IMR-90 (cell line): ENCODE results near the gene PSMC3. TPM values are rescaled to one million over a fixed set of nuclear protein-coding genes. Genes with fewer than 3 reads are reported as not detected.

ENCODE experiments used
- ATAC-seq: fragments of 200-7000 bp; cut with Tn5 transposase; 2 replicates; pipeline ENCODE4 v1.9.1; 2020; ENCODE audit warnings: low read depth, mild to moderate bottlenecking, moderate library complexity
- BruUV-seq: library from RNA; stranded (reverse); fragments of 400-500 nt; replicated peaks from 2 replicates; lab custom pipeline; 2021; lab: Mats Ljungman, UMichigan
- CTCF ChIA-PET: fragments of 300-600 bp; formaldehyde crosslinking; extraction: SDS; loops from one replicate; lab custom pipeline; 2021; ENCODE audit warnings: antibody characterized with exemption; lab: Yijun Ruan, JAX
- POLR2A ChIA-PET: fragments of 300-600 bp; sonication (Branson Sonifier 250); formaldehyde crosslinking; loops from one replicate; lab custom pipeline; 2022; ENCODE audit warnings: antibody characterized with exemption; ENCODE audit not compliant: unreplicated experiment; lab: Charles Lee
- DNase-seq: peaks from one replicate; pipeline ENCODE4 v3.0.0; 2013
- H2AFZ ChIP-seq: replicated peaks from 2 replicates; pipeline ENCODE3; 2013; ENCODE audit warnings: low read length, mild to moderate bottlenecking; ENCODE audit not compliant: poor library complexity
- H2AK5ac ChIP-seq: 2 replicates; pipeline ENCODE4 v1.6.1; 2013; ENCODE audit warnings: low read depth, low read length, inconsistent platforms
- H2AK9ac ChIP-seq: replicated peaks from 2 replicates; pipeline ENCODE3; 2013; ENCODE audit warnings: mild to moderate bottlenecking, low read depth, low read length, moderate library complexity; ENCODE audit not compliant: poor library complexity
- H2BK120ac ChIP-seq: 2 replicates; pipeline ENCODE4 v1.6.1; 2013; ENCODE audit warnings: low read depth, low read length, inconsistent platforms
- H2BK15ac ChIP-seq: 3 replicates; pipeline ENCODE4 v1.6.1; 2013; ENCODE audit warnings: low read depth, low read length, inconsistent platforms
- H2BK20ac ChIP-seq: 2 replicates; pipeline ENCODE4 v1.6.1; 2013; ENCODE audit warnings: low read depth, mild to moderate bottlenecking, inconsistent platforms, low read length, moderate library complexity
- H2BK5ac ChIP-seq: 2 replicates; pipeline ENCODE4 v1.6.1; 2013; ENCODE audit warnings: mild to moderate bottlenecking, low read depth, low read length, inconsistent platforms; ENCODE audit not compliant: poor library complexity, severe bottlenecking
- H3K14ac ChIP-seq: replicated peaks from 2 replicates; pipeline ENCODE4 v1.6.1; 2013; ENCODE audit warnings: low read depth, low read length, inconsistent platforms
- H3K18ac ChIP-seq: 2 replicates; pipeline ENCODE4 v1.6.1; 2013; ENCODE audit warnings: low read depth, low read length, control low read depth
- H3K23ac ChIP-seq: 2 replicates; pipeline ENCODE4 v1.6.1; 2013; ENCODE audit warnings: low read depth, low read length, inconsistent platforms
- H3K27ac ChIP-seq: 2 replicates; pipeline ENCODE4 v1.5.1; 2013; ENCODE audit warnings: mild to moderate bottlenecking, control low read depth, low read length; ENCODE audit not compliant: insufficient read depth
- H3K27me3 ChIP-seq: 2 replicates; pipeline ENCODE4 v1.6.1; 2013; ENCODE audit warnings: low read length; ENCODE audit not compliant: control insufficient read depth, insufficient read depth
- H3K36me3 ChIP-seq: 2 replicates; pipeline ENCODE4 v1.6.1; 2013; ENCODE audit warnings: low read length, mixed read lengths; ENCODE audit not compliant: control insufficient read depth, insufficient read depth
- H3K4ac ChIP-seq: 2 replicates; pipeline ENCODE4 v1.6.1; 2013; ENCODE audit warnings: low read depth, low read length, inconsistent platforms
- H3K4me1 ChIP-seq: 2 replicates; pipeline ENCODE4 v1.6.1; 2013; ENCODE audit warnings: low read length, mixed read lengths; ENCODE audit not compliant: control insufficient read depth, insufficient read depth
- H3K4me2 ChIP-seq: 2 replicates; pipeline ENCODE4 v1.6.1; 2013; ENCODE audit warnings: low read depth, mild to moderate bottlenecking, control low read depth, low read length, moderate library complexity
- H3K4me3 ChIP-seq: 2 replicates; pipeline ENCODE4 v1.5.1; 2013; ENCODE audit warnings: low read depth, mild to moderate bottlenecking, control low read depth, low read length, moderate library complexity; ENCODE audit not compliant: insufficient read depth
- H3K56ac ChIP-seq: 2 replicates; pipeline ENCODE4 v1.6.1; 2013; ENCODE audit warnings: low read length, inconsistent platforms; ENCODE audit not compliant: insufficient read depth; ENCODE audit errors: extremely low read depth
- H3K79me1 ChIP-seq, 2 experiments: 2 replicates each; pipeline ENCODE4 v1.6.1; 2013; ENCODE audit warnings: low read length in 2 of 2, inconsistent platforms in 1 of 2, low read depth in 1 of 2
- H3K9ac ChIP-seq: 2 replicates; pipeline ENCODE4 v1.6.1; 2013; ENCODE audit warnings: low read depth, low read length, control low read depth
- H3K9me1 ChIP-seq: 2 replicates; pipeline ENCODE4 v1.6.1; 2013; ENCODE audit warnings: low read length, inconsistent platforms; ENCODE audit not compliant: insufficient read depth
- H3K9me3 ChIP-seq: 2 replicates; pipeline ENCODE4 v1.6.1; 2013; ENCODE audit warnings: low read length; ENCODE audit not compliant: control insufficient read depth, insufficient read depth
- H4K20me1 ChIP-seq: 2 replicates; pipeline ENCODE4 v1.6.1; 2013; ENCODE audit warnings: low read length, inconsistent platforms; ENCODE audit not compliant: insufficient read depth
- H4K5ac ChIP-seq: 2 replicates; pipeline ENCODE4 v1.6.1; 2013; ENCODE audit warnings: mild to moderate bottlenecking, low read depth, low read length, control low read depth
- H4K8ac ChIP-seq, 2 experiments: 2 replicates each; pipeline ENCODE4 v1.6.1; 2013; ENCODE audit warnings: low read depth in 2 of 2, low read length in 2 of 2, control low read depth in 1 of 2, inconsistent platforms in 1 of 2
- H4K91ac ChIP-seq: 2 replicates; pipeline ENCODE4 v1.6.1; 2013; ENCODE audit warnings: low read depth, low read length, inconsistent platforms; ENCODE audit not compliant: insufficient read depth
- MAZ ChIP-seq: IDR thresholded peaks from 2 replicates; pipeline ENCODE4 v1.6.1; 2012; ENCODE audit warnings: low read depth, mild to moderate bottlenecking, low read length, improper control_type of control experiment, moderate library complexity, borderline replicate concordance
- POLR2A ChIP-seq: IDR thresholded peaks from 2 replicates; pipeline ENCODE4 v1.6.1; 2012; ENCODE audit warnings: mild to moderate bottlenecking, low read depth, low read length
- RCOR1 ChIP-seq: IDR thresholded peaks from 2 replicates; pipeline ENCODE4 v1.6.1; 2012; ENCODE audit warnings: mild to moderate bottlenecking, low read length, improper control_type of control experiment; ENCODE audit not compliant: insufficient replicate concordance
- WGBS, 2 experiments: methylation state at CpG; one replicate each; pipeline versions ENCODE4 v1.1.5 to v1.1.7; 2013; ENCODE audit warnings: missing lambda C conversion rate in 2 of 2; ENCODE audit not compliant: insufficient read length in 1 of 2; ENCODE audit errors: extremely low coverage in 2 of 2; 5-methylcytosine and 5-hydroxymethylcytosine counted together
- dilution Hi-C: fragments of 300-500 bp; cut with HindIII; formaldehyde crosslinking; loops from one replicate; pipeline ENCODE4 v1.14.3; 2018; ENCODE audit warnings: low sequenced_read_pairs; ENCODE audit not compliant: unreplicated experiment
- in situ Hi-C: fragments of 300-500 bp; cut with MboI; formaldehyde crosslinking; loops from 3 replicates; pipeline ENCODE4 v1.14.3; 2019; ENCODE audit warnings: low sequenced_read_pairs, inconsistent platforms, mixed read lengths
- intact Hi-C: fragments of 100-400 bp; cut with micrococcal nuclease; formaldehyde crosslinking; loops from 2 replicates; pipeline ENCODE4 v1.10.0; 2022
- polyA plus RNA-seq, 3 experiments: library from polyadenylated mRNA; depleted of rRNA; stranded (reverse); fragments of >200 nt; gene quantifications; 2 replicates each; pipeline ENCODE4 v1.2.3, GENCODE V29; 2012; ENCODE audit warnings: low replicate concordance in 1 of 3
- total RNA-seq: library from RNA; depleted of rRNA; stranded (reverse); fragments of >200 nt; gene quantifications from 2 replicates; pipeline ENCODE4 v1.2.3, GENCODE V29; 2012
- TF ChIP-seq, protein P1 (sequence below): conservative IDR thresholded peaks from 2 replicates; pipeline ENCODE4 v1.5.1; 2012; ENCODE audit warnings: mild to moderate bottlenecking, low read depth, low read length, improper control_type of control experiment

The PSMC3 gene
- total and polyA plus RNA-seq, 2 of the 4 experiments (the other 2 are of a cell fraction), result 238 to 253 TPM

DNA sequence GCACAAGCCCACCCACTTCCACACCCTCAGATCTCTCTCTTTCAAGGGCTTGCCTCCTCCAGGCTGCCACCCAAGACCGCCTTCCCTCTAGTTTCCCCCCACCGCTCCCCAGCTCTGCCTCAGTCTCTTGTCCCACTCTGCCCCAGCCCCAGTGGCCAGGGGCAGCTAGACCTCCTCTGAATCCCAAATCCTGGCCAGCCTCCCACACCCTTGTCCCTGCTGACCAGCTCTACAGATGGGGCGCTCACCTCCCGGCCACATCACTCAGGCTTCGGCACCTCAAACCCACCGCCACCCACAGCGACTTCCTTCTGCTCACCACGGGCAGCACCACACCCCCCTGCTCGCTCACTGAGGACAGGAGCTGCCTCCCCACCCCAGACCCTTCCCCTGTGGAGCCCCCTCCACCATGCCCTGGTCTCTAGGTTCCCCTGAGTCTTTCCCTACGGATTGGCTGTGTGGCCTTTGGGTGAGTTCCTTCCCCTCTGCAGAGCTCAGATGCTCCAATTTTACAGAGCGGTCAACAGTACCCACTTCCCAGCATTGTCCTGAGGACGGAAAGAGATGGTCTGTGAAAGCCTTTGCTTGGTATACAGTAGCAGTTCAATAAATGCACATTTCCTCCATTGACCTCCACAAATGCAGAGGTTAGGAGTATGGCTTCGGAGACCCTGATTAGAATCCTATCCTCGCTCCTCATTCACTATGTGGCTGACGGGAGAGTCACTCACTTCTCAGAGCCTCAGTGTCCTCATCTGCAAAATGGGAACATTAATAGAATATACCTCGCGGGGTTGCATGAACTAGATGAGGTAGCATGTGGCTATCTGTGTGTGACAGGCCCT is 36.4 kb downstream of the PSMC3 start:
- H3K9ac ChIP-seq, result no peak overlapping the region
- CTCF ChIA-PET, result no interaction called here
- intact Hi-C loops, result no loop called here
- in situ Hi-C loops, result no loop called here
- no peak overlapping the region for H2BK120ac ChIP-seq
- no peak overlapping the region for H2BK5ac ChIP-seq
- no TSS peak for BruUV-seq
- H3K27ac ChIP-seq, result no peak overlapping the region
- no peak overlapping the region for H3K56ac ChIP-seq
- WGBS, 2 experiments, result 100% methylated on average over 4 of the region's 17 CpGs; no CpG with 5 or more reads in 1 of the 2 experiments
- DNase-seq (no peak), ATAC-seq (no peak)
- no peak overlapping the region for H4K91ac ChIP-seq
- no peak overlapping the region for H2BK20ac ChIP-seq
- H3K18ac ChIP-seq, result no peak overlapping the region
- H3K9me1 ChIP-seq, result peaks cover 6% of the 10 kb centered on the region
- no peaks in the 10 kb centered on the region for H4K20me1 ChIP-seq
- H3K14ac ChIP-seq, result no peak overlapping the region
- no peak overlapping the region for H4K8ac ChIP-seq
- H2BK15ac ChIP-seq, result no peak overlapping the region
- peaks cover 9% of the 10 kb centered on the region for H3K4me1 ChIP-seq
- POLR2A ChIA-PET, result no interaction called here
- H2AK5ac ChIP-seq, result no peak overlapping the region
- no peaks in the 10 kb centered on the region for H3K79me1 ChIP-seq
- TF ChIP-seq POLR2A (no peak), MAZ (no peak), RCOR1 (no peak)
- TF ChIP-seq, protein P1, sequence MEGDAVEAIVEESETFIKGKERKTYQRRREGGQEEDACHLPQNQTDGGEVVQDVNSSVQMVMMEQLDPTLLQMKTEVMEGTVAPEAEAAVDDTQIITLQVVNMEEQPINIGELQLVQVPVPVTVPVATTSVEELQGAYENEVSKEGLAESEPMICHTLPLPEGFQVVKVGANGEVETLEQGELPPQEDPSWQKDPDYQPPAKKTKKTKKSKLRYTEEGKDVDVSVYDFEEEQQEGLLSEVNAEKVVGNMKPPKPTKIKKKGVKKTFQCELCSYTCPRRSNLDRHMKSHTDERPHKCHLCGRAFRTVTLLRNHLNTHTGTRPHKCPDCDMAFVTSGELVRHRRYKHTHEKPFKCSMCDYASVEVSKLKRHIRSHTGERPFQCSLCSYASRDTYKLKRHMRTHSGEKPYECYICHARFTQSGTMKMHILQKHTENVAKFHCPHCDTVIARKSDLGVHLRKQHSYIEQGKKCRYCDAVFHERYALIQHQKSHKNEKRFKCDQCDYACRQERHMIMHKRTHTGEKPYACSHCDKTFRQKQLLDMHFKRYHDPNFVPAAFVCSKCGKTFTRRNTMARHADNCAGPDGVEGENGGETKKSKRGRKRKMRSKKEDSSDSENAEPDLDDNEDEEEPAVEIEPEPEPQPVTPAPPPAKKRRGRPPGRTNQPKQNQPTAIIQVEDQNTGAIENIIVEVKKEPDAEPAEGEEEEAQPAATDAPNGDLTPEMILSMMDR, result no peak
- H3K36me3 ChIP-seq, result no peaks in the 10 kb centered on the region
- H3K23ac ChIP-seq, result no peak overlapping the region
- no peaks in the 10 kb centered on the region for H3K9me3 ChIP-seq
- dilution Hi-C loops, result no loop called here
- no peaks in the 10 kb centered on the region for H3K27me3 ChIP-seq
- no peak overlapping the region for H2AK9ac ChIP-seq
- H3K4me3 ChIP-seq, result no peak overlapping the region
- H2AFZ ChIP-seq, result no peak overlapping the region
- no peak overlapping the region for H3K4me2 ChIP-seq
- no peak overlapping the region for H3K4ac ChIP-seq
- H4K5ac ChIP-seq, result no peak overlapping the region
